Stomach (tissue), 4 donors: Measurements from ENCODE around the gene FAM222A.

ENCODE experiments used
- POLR2A ChIP-seq, 4 donors: fragments of 450-650 bp; IDR thresholded peaks; one replicate each; pipeline ENCODE4 v1.6.1; 2016; ENCODE audit warnings: antibody characterized with exemption in 4 of 4, control low read depth in 2 of 4, mild to moderate bottlenecking in 1 of 4, moderate library complexity in 1 of 4
- POLR2AphosphoS5 ChIP-seq, 3 donors: sonication (generic); formaldehyde crosslinking; IDR thresholded peaks; one replicate each; pipeline ENCODE4 v1.6.1; 2016; ENCODE audit warnings: antibody characterized with exemption in 3 of 3
- TF ChIP-seq, protein P1 (sequence below), 7 experiments: fragments of 450-650 bp in 4 of 7; fragments of 200-600 bp in 3 of 7; sonication (generic) in 3 of 7; IDR thresholded peaks; one replicate each; pipeline ENCODE4 v1.5.1; 2016 to 2019; ENCODE audit warnings: antibody characterized with exemption in 7 of 7, control low read depth in 2 of 7, mild to moderate bottlenecking in 1 of 7

DNA sequence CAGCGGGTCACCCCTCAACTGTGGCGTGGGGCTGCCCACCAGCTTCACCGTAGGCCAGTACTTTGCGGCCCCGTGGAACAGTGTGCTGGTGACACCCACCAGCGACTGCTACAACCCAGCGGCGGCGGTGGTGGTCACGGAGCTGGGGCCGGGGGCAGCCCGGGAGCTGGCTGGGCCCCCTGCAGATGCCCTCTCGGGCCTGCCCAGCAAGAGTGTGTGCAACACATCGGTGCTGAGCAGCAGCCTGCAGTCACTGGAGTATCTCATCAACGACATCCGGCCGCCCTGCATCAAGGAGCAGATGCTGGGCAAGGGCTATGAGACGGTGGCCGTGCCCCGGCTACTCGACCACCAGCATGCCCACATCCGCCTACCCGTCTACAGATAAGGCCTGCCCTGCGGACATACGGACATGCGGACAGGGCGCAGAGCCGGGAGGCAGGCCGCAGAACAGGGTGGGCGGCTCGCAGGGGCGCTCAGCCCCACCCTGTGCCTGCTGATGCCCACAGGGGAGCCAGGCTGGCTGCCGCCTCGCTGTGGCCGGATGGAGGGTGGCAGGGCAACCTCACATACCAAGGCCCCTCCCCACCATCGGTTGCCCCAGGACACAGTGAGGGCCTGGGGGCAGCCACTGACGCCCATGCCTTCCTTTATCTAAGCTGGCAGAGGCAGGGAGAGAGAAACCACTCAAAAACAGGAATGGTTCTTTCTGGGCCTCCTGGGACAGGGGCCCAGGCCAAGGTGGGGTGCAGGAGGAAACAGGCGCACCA lies 55.5 kb downstream of the FAM222A start:
- TF ChIP-seq, protein P1, sequence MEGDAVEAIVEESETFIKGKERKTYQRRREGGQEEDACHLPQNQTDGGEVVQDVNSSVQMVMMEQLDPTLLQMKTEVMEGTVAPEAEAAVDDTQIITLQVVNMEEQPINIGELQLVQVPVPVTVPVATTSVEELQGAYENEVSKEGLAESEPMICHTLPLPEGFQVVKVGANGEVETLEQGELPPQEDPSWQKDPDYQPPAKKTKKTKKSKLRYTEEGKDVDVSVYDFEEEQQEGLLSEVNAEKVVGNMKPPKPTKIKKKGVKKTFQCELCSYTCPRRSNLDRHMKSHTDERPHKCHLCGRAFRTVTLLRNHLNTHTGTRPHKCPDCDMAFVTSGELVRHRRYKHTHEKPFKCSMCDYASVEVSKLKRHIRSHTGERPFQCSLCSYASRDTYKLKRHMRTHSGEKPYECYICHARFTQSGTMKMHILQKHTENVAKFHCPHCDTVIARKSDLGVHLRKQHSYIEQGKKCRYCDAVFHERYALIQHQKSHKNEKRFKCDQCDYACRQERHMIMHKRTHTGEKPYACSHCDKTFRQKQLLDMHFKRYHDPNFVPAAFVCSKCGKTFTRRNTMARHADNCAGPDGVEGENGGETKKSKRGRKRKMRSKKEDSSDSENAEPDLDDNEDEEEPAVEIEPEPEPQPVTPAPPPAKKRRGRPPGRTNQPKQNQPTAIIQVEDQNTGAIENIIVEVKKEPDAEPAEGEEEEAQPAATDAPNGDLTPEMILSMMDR (IDR thresholded peaks at IDR 0.05): no peak
- TF ChIP-seq POLR2A (IDR thresholded peaks at IDR 0.05) (no peak), POLR2AphosphoS5 (IDR thresholded peaks at IDR 0.05) (no peak)
